Immature natural killer cell (primary cell): ENCODE results near the gene MAP7. TPM values are rescaled to one million over a fixed set of nuclear protein-coding genes. Genes with fewer than 3 reads are reported as not detected.

Experiments
- DNase-seq, 3 donors: peaks; one replicate each; pipeline ENCODE4 v3.0.0; 2022; ENCODE audit warnings: mixed read lengths in 1 of 3
- H3K27ac Mint-ChIP-seq, 6 donors: one replicate each; pipeline ENCODE4 v1.8.0; 2020; ENCODE audit warnings: mixed read lengths in 6 of 6, mild to moderate bottlenecking in 5 of 6, inconsistent platforms in 4 of 6, moderate library complexity in 3 of 6
- H3K27me3 Mint-ChIP-seq, 3 donors: one replicate each; pipeline ENCODE4 v1.8.0; 2020 to 2021; ENCODE audit warnings: low read depth in 3 of 3, mild to moderate bottlenecking in 3 of 3, mixed read lengths in 3 of 3, moderate library complexity in 3 of 3, inconsistent platforms in 1 of 3
- H3K36me3 Mint-ChIP-seq, 3 donors: one replicate each; pipeline ENCODE4 v1.8.0; 2020; ENCODE audit warnings: mixed read lengths in 3 of 3, inconsistent platforms in 2 of 3, mild to moderate bottlenecking in 2 of 3
- H3K4me1 Mint-ChIP-seq, 2 donors: one replicate each; pipeline ENCODE4 v1.8.0; 2020; ENCODE audit warnings: inconsistent platforms in 2 of 2, mild to moderate bottlenecking in 2 of 2, mixed read lengths in 2 of 2, moderate library complexity in 1 of 2
- H3K4me3 Mint-ChIP-seq, 5 donors: one replicate each; pipeline ENCODE4 v1.8.0; 2020; ENCODE audit warnings: mild to moderate bottlenecking in 5 of 5, mixed read lengths in 5 of 5, inconsistent platforms in 3 of 5, moderate library complexity in 3 of 5
- H3K9me3 Mint-ChIP-seq, 6 donors: one replicate each; pipeline ENCODE4 v1.8.0; 2020; ENCODE audit warnings: mild to moderate bottlenecking in 6 of 6, mixed read lengths in 6 of 6, inconsistent platforms in 4 of 6, moderate library complexity in 3 of 6
- polyA plus RNA-seq, 3 donors: library from polyadenylated mRNA; unstranded; fragments of 300-500 nt; fragmentation: Illumina TruSeq; gene quantifications; one replicate each; pipeline ENCODE4 v1.2.3, GENCODE V29; 2021

The MAP7 gene
- polyA plus RNA-seq, 3 donors from 2014 or later, result 0.07 to 0.41 TPM; not detected in 1

GRCh38 chr6:136582711-136583471 lies 32.7 kb upstream of the MAP7 start:
- Mint-ChIP-seq H3K36me3 (peaks cover 24 to 49% (median 35%) of the 10 kb centered on the region in 3 donors), H3K4me3 (no peak overlapping the region), H3K9me3 (no peaks in the 10 kb centered on the region), H3K27ac (peak overlapping the region in 1 of 6 donors; percentile 40), H3K27me3 (peaks cover 0 to 2% (median 0%) of the 10 kb centered on the region in 3 donors), H3K4me1 (no peaks in the 10 kb centered on the region)
- DNase-seq, result peak in 1 of 3 donors; percentile 17

GRCh38 chr6:136579800-136580199 lies 29.6 kb upstream of the MAP7 start:
- Mint-ChIP-seq H3K4me1 (no peaks in the 10 kb centered on the region), H3K4me3 (no peak overlapping the region), H3K36me3 (peaks cover 39 to 61% (median 41%) of the 10 kb centered on the region in 3 donors), H3K27me3 (peaks cover 0 to 2% (median 0%) of the 10 kb centered on the region in 3 donors), H3K27ac (no peak overlapping the region), H3K9me3 (no peaks in the 10 kb centered on the region)
- DNase-seq, result no peak

GRCh38 chr6:136576821-136577220 lies 26.6 kb upstream of the MAP7 start:
- Mint-ChIP-seq H3K36me3 (peaks cover 38 to 66% (median 50%) of the 10 kb centered on the region in 3 donors), H3K27ac (no peak overlapping the region)

GRCh38 chr6:136571496-136571895 lies 21.3 kb upstream of the MAP7 start:
- peaks cover 19 to 48% (median 24%) of the 10 kb centered on the region in 3 donors for H3K36me3 Mint-ChIP-seq
- H3K4me1 Mint-ChIP-seq, result peaks cover 9% of the 10 kb centered on the region in 2 donors
- DNase-seq, result no peak
- H3K4me3 Mint-ChIP-seq, result no peak overlapping the region
- H3K9me3 Mint-ChIP-seq, result no peaks in the 10 kb centered on the region
- no peaks in the 10 kb centered on the region for H3K27me3 Mint-ChIP-seq
- H3K27ac Mint-ChIP-seq, result no peak overlapping the region

More at GRCh38 chr6:136576821-136577220, 26.6 kb upstream of the MAP7 start:
- H3K4me1 Mint-ChIP-seq, result no peaks in the 10 kb centered on the region
- DNase-seq, result no peak
- no peaks in the 10 kb centered on the region for H3K9me3 Mint-ChIP-seq
- H3K27me3 Mint-ChIP-seq, result peaks cover 0 to under 1% (median 0%) of the 10 kb centered on the region in 3 donors
- H3K4me3 Mint-ChIP-seq, result no peak overlapping the region

GRCh38 chr6:136571065-136571464 lies 20.8 kb upstream of the MAP7 start:
- Mint-ChIP-seq H3K4me3 (no peak overlapping the region), H3K9me3 (no peaks in the 10 kb centered on the region), H3K36me3 (peaks cover 20 to 46% (median 25%) of the 10 kb centered on the region in 3 donors), H3K4me1 (peaks cover 11% of the 10 kb centered on the region in 2 donors), H3K27ac (peak overlapping the region in 2 of 6 donors; percentile 22 to 49), H3K27me3 (peaks cover 0 to under 1% (median 0%) of the 10 kb centered on the region in 3 donors)
- DNase-seq, result no peak

- peaks cover 13 to 37% (median 17%) of the 10 kb centered on the region in 3 donors for H3K36me3 Mint-ChIP-seq
- peaks cover 32 to 38% of the 10 kb centered on the region in 2 donors for H3K4me1 Mint-ChIP-seq
- no peak overlapping the region for H3K4me3 Mint-ChIP-seq
- peaks cover 0 to 2% (median 0%) of the 10 kb centered on the region in 3 donors for H3K27me3 Mint-ChIP-seq
- DNase-seq, result no peak
- no peak overlapping the region for H3K27ac Mint-ChIP-seq
- H3K9me3 Mint-ChIP-seq, result no peaks in the 10 kb centered on the region
Measured at GRCh38 chr6:136568129-136568528, 17.9 kb upstream of the MAP7 start.

- Mint-ChIP-seq H3K36me3 (peaks cover 12 to 35% (median 13%) of the 10 kb centered on the region in 3 donors), H3K27me3 (peaks cover 0 to 2% (median 0%) of the 10 kb centered on the region in 3 donors), H3K27ac (no peak overlapping the region), H3K9me3 (no peaks in the 10 kb centered on the region), H3K4me3 (no peak overlapping the region), H3K4me1 (peaks cover 37 to 43% of the 10 kb centered on the region in 2 donors)
- DNase-seq, result no peak
Measured at GRCh38 chr6:136567688-136568087, 17.5 kb upstream of the MAP7 start.

- no peak overlapping the region for H3K4me3 Mint-ChIP-seq
- peaks cover 10 to 32% (median 11%) of the 10 kb centered on the region in 3 donors for H3K36me3 Mint-ChIP-seq
- no peaks in the 10 kb centered on the region for H3K9me3 Mint-ChIP-seq
- peaks cover 0 to 2% (median 0%) of the 10 kb centered on the region in 3 donors for H3K27me3 Mint-ChIP-seq
- no peak for DNase-seq
- peak overlapping the region in 2 of 6 donors; percentile 43 to 70 for H3K27ac Mint-ChIP-seq
- H3K4me1 Mint-ChIP-seq, result peaks cover 41 to 51% of the 10 kb centered on the region in 2 donors
Measured at GRCh38 chr6:136566851-136567250, 16.6 kb upstream of the MAP7 start.

- Mint-ChIP-seq H3K9me3 (no peaks in the 10 kb centered on the region), H3K27ac (peak overlapping the region in 5 of 6 donors; percentile 2 to 39 (median 23)), H3K27me3 (peaks cover 0 to 2% (median 0%) of the 10 kb centered on the region in 3 donors), H3K4me3 (peak overlapping the region in 2 of 5 donors; percentile 21 to 26), H3K36me3 (peaks cover 10 to 29% (median 12%) of the 10 kb centered on the region in 3 donors), H3K4me1 (peaks cover 41 to 52% of the 10 kb centered on the region in 2 donors)
- DNase-seq, result no peak
Measured at GRCh38 chr6:136566007-136566487, 15.8 kb upstream of the MAP7 start.

- DNase-seq, result no peak
- H3K4me3 Mint-ChIP-seq, result peak overlapping the region; percentile 11 to 62 (median 25)
- H3K27ac Mint-ChIP-seq, result peak overlapping the region in 3 of 6 donors; percentile 6 to 65 (median 50)
- no peaks in the 10 kb centered on the region for H3K9me3 Mint-ChIP-seq
- H3K27me3 Mint-ChIP-seq, result peaks cover 0 to 2% (median 0%) of the 10 kb centered on the region in 3 donors
- peaks cover 41 to 52% of the 10 kb centered on the region in 2 donors for H3K4me1 Mint-ChIP-seq
- peaks cover 17 to 31% (median 19%) of the 10 kb centered on the region in 3 donors for H3K36me3 Mint-ChIP-seq
Measured at GRCh38 chr6:136564180-136564579, 14.0 kb upstream of the MAP7 start.

GRCh38 chr6:136563386-136564152 lies 13.3 kb upstream of the MAP7 start:
- peaks cover 18 to 36% (median 22%) of the 10 kb centered on the region in 3 donors for H3K36me3 Mint-ChIP-seq
- H3K27ac Mint-ChIP-seq, result peak overlapping the region in 3 of 6 donors; percentile 6 to 65 (median 50)

GRCh38 chr6:136562211-136562610 lies 12.0 kb upstream of the MAP7 start:
- peaks cover 29 to 45% (median 32%) of the 10 kb centered on the region in 3 donors for H3K36me3 Mint-ChIP-seq
- H3K27ac Mint-ChIP-seq, result no peak overlapping the region
- no peak for DNase-seq
- H3K4me3 Mint-ChIP-seq, result no peak overlapping the region
- H3K9me3 Mint-ChIP-seq, result no peaks in the 10 kb centered on the region
- H3K4me1 Mint-ChIP-seq, result peaks cover 37 to 51% of the 10 kb centered on the region in 2 donors
- peaks cover 0 to 3% (median 0%) of the 10 kb centered on the region in 3 donors for H3K27me3 Mint-ChIP-seq

More at GRCh38 chr6:136563386-136564152, 13.3 kb upstream of the MAP7 start:
- Mint-ChIP-seq H3K9me3 (no peaks in the 10 kb centered on the region), H3K27me3 (peaks cover 0 to 2% (median 0%) of the 10 kb centered on the region in 3 donors), H3K4me1 (peaks cover 41 to 52% of the 10 kb centered on the region in 2 donors), H3K4me3 (peak overlapping the region; percentile 20 to 62 (median 34))
- no peak for DNase-seq

- Mint-ChIP-seq H3K36me3 (peaks cover 10 to 20% (median 17%) of the 10 kb centered on the region in 3 donors), H3K27me3 (peaks cover 5 to 15% (median 14%) of the 10 kb centered on the region in 3 donors), H3K4me3 (no peak overlapping the region), H3K27ac (no peak overlapping the region), H3K4me1 (peaks cover 10 to 12% of the 10 kb centered on the region in 2 donors), H3K9me3 (no peaks in the 10 kb centered on the region)
- DNase-seq, result no peak
Measured at GRCh38 chr6:136553166-136553787, 3.1 kb upstream of the MAP7 start.
